Measurements from ENCODE around the gene RUVBL1. TPM values are rescaled to one million over a fixed set of nuclear protein-coding genes. Genes with fewer than 3 reads are reported as not detected.

The RUVBL1 gene
- polyA plus RNA-seq, 1 donor (not counting 4 experiments of a cell fraction or from before 2014, with no cell fraction given): 94.8 TPM

GRCh38 chr3:128151758-128152274, 28.2 kb upstream of the RUVBL1 start:
- Histone ChIP-seq H3K4me3 (ENCODE audit: control insufficient read depth in 2 of 3, extremely low read depth in 1 of 3, insufficient read depth in 2 of 3, low read depth in 1 of 3, low read length in 3 of 3) (no peak overlapping the region), H3K79me2 (ENCODE audit: control insufficient read depth, insufficient read depth, low read length) (peaks cover 7% of the 10 kb centered on the region), H3K27me3 (ENCODE audit: control insufficient read depth, extremely low read depth, insufficient read depth, low read length) (no peaks in the 10 kb centered on the region), H3K4me1 (ENCODE audit: control insufficient read depth, extremely low read depth, insufficient read depth, low read length) (peaks cover 5% of the 10 kb centered on the region), H3K36me3 (ENCODE audit: control insufficient read depth in 2 of 2, extremely low read depth in 1 of 2, insufficient read depth in 2 of 2, low read length in 2 of 2) (peaks cover 0 to 5% of the 10 kb centered on the region in 2 experiments), H4K20me1 (ENCODE audit: control insufficient read depth, extremely low read depth, insufficient read depth, low read length) (no peaks in the 10 kb centered on the region), H2AFZ (ENCODE audit: control insufficient read depth, low read length) (no peak overlapping the region), H3K9me3 (ENCODE audit: control insufficient read depth, low read depth, low read length) (no peaks in the 10 kb centered on the region), H3K27ac (ENCODE audit: control insufficient read depth, insufficient read depth, low read length) (no peak overlapping the region), H3K9ac (ENCODE audit: control insufficient read depth, extremely low read depth, insufficient read depth, low read length) (no peak overlapping the region), H3K9me1 (ENCODE audit: control insufficient read depth, extremely low read depth, insufficient read depth, low read length) (no peaks in the 10 kb centered on the region), H3K4me2 (ENCODE audit: control insufficient read depth, extremely low read depth, insufficient read depth, low read depth, low read length) (no peak overlapping the region)
- FAIRE-seq (no peak), DNase-seq (ENCODE audit: low read depth, low spot score) (no peak)
- TF ChIP-seq EZH2 (IDR thresholded peaks at IDR 0.05; ENCODE audit: low read length): no peak
- no peak for TF ChIP-seq CTCF (optimal IDR thresholded peaks at IDR 0.05 in 1 of 3, IDR thresholded peaks at IDR 0.05 in 1 of 3, conservative IDR thresholded peaks at IDR 0.05 in 1 of 3; ENCODE audit: extremely low read depth in 1 of 3, insufficient read depth in 2 of 3, low read length in 3 of 3)
- dilution Hi-C loops (cut with MboI; ENCODE audit: extremely low pct_ligation_motif_present, low sequenced_read_pairs): no loop called here

- FAIRE-seq (no peak), DNase-seq (ENCODE audit: low read depth, low spot score) (no peak)
- no peaks in the 10 kb centered on the region for H3K9me3 ChIP-seq (ENCODE audit: control insufficient read depth, low read depth, low read length)
- H4K20me1 ChIP-seq (ENCODE audit: control insufficient read depth, extremely low read depth, insufficient read depth, low read length): no peaks in the 10 kb centered on the region
- no peak overlapping the region for H3K27ac ChIP-seq (ENCODE audit: control insufficient read depth, insufficient read depth, low read length)
- no peak overlapping the region for H2AFZ ChIP-seq (ENCODE audit: control insufficient read depth, low read length)
- H3K4me2 ChIP-seq (ENCODE audit: control insufficient read depth, extremely low read depth, insufficient read depth, low read depth, low read length): no peak overlapping the region
- TF ChIP-seq EZH2 (IDR thresholded peaks at IDR 0.05; ENCODE audit: low read length) (no peak), CTCF (optimal IDR thresholded peaks at IDR 0.05 in 1 of 3, IDR thresholded peaks at IDR 0.05 in 1 of 3, conservative IDR thresholded peaks at IDR 0.05 in 1 of 3; ENCODE audit: extremely low read depth in 1 of 3, insufficient read depth in 2 of 3, low read length in 3 of 3) (no peak)
- peaks cover 2% of the 10 kb centered on the region for H3K79me2 ChIP-seq (ENCODE audit: control insufficient read depth, insufficient read depth, low read length)
- no peak overlapping the region for H3K4me3 ChIP-seq (ENCODE audit: control insufficient read depth in 2 of 3, extremely low read depth in 1 of 3, insufficient read depth in 2 of 3, low read depth in 1 of 3, low read length in 3 of 3)
- no peaks in the 10 kb centered on the region for H3K36me3 ChIP-seq (ENCODE audit: control insufficient read depth in 2 of 2, extremely low read depth in 1 of 2, insufficient read depth in 2 of 2, low read length in 2 of 2)
- dilution Hi-C loops (cut with MboI; ENCODE audit: extremely low pct_ligation_motif_present, low sequenced_read_pairs): no loop called here
- H3K4me1 ChIP-seq (ENCODE audit: control insufficient read depth, extremely low read depth, insufficient read depth, low read length): peaks cover 5% of the 10 kb centered on the region
- no peaks in the 10 kb centered on the region for H3K27me3 ChIP-seq (ENCODE audit: control insufficient read depth, extremely low read depth, insufficient read depth, low read length)
- no peak overlapping the region for H3K9ac ChIP-seq (ENCODE audit: control insufficient read depth, extremely low read depth, insufficient read depth, low read length)
- H3K9me1 ChIP-seq (ENCODE audit: control insufficient read depth, extremely low read depth, insufficient read depth, low read length): no peaks in the 10 kb centered on the region
Observed at GRCh38 chr3:128149650-128150049, 26.0 kb upstream of the RUVBL1 start.
